Cardiac muscle cell (in vitro differentiated cells and primary cell): Measurements from ENCODE around the gene CRELD2. TPM values are rescaled to one million over a fixed set of nuclear protein-coding genes. Genes with fewer than 3 reads are reported as not detected.

ENCODE experiments used
- DNase-seq, 2 donors: peaks; one replicate each; pipeline versions ENCODE4 v3.0.0 to v3.0.0-alpha.2; 2010 to 2017; ENCODE audit warnings: low read depth in 1 of 2, low spot score in 1 of 2
- H3K27ac ChIP-seq: fragments of 200-600 bp; sonication (generic); 2 replicates; pipeline ENCODE4 v1.5.1; 2016
- H3K27me3 ChIP-seq: fragments of 200-600 bp; sonication (generic); 2 replicates; pipeline ENCODE4 v1.6.0; 2016; ENCODE audit warnings: control low read depth
- H3K36me3 ChIP-seq: fragments of 200-600 bp; sonication (generic); 2 replicates; pipeline ENCODE4 v1.5.1; 2016; ENCODE audit warnings: control low read depth
- H3K4me1 ChIP-seq: fragments of 200-600 bp; sonication (generic); 2 replicates; pipeline ENCODE4 v1.8.1; 2017; ENCODE audit warnings: low read depth, mild to moderate bottlenecking, mixed run types
- H3K4me3 ChIP-seq: fragments of 200-600 bp; sonication (generic); 2 replicates; pipeline ENCODE4 v1.5.1; 2016; ENCODE audit warnings: mild to moderate bottlenecking
- H3K9me3 ChIP-seq: fragments of 200-600 bp; sonication (generic); 2 replicates; pipeline ENCODE4 v1.5.1; 2017; ENCODE audit warnings: low read depth, mild to moderate bottlenecking, control low read depth
- polyA plus RNA-seq: library from polyadenylated mRNA; unstranded; fragments of >200 nt; fragmentation: Nextera tagmentation; extraction: Ambion mirVana; gene quantifications from 2 replicates; pipeline ENCODE4 v1.2.1, GENCODE V29; 2016
- total RNA-seq: library from RNA; depleted of rRNA; stranded (reverse); fragments of >200 nt; gene quantifications from 2 replicates; pipeline ENCODE4 v1.2.3, GENCODE V29; 2016
- TF ChIP-seq, protein P1 (sequence below): IDR thresholded peaks from 2 replicates; pipeline ENCODE4 v1.5.1; 2012; ENCODE audit warnings: low read depth, mild to moderate bottlenecking, low read length

CRELD2 gene
- total and polyA plus RNA-seq, 2 experiments from 2014 or later, result 36.0 to 112 TPM

DNA sequence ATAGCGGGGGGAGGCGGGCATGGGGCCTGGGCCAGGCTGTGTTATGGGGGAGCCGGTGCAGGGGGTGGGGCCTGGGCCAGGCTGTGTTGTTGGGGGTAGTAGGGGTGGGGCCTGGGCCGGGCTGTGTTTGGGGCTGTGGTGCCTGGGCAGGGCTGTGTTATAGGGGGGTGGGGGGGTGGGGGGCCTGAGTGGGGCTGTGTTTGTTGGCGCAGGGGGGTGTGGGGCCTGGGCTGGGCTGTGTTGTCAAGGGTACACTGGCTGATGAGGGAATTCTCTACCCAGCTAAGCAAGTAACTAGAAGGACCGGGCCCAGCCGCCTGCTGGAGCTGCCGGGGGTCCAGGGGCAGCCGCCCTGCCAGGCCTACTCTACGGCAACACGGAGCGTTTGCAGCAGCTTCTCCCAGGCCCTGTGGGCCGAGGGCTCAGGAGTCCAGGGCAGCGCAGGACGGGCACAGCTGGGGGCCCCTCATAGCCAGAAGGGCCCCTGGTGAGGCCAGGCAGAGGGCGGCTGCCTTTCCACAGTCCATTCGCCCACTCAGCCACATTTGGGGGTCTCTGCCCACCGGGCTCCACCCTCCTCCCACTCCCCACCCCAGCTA, 32.1 kb downstream of the CRELD2 start:
- Histone ChIP-seq H3K9me3 (no peaks in the 10 kb centered on the region), H3K27me3 (no peaks in the 10 kb centered on the region), H3K4me1 (peaks cover 15% of the 10 kb centered on the region), H3K36me3 (no peaks in the 10 kb centered on the region), H3K4me3 (no peak overlapping the region), H3K27ac (no peak overlapping the region)
- no peak for DNase-seq
- TF ChIP-seq, protein P1, sequence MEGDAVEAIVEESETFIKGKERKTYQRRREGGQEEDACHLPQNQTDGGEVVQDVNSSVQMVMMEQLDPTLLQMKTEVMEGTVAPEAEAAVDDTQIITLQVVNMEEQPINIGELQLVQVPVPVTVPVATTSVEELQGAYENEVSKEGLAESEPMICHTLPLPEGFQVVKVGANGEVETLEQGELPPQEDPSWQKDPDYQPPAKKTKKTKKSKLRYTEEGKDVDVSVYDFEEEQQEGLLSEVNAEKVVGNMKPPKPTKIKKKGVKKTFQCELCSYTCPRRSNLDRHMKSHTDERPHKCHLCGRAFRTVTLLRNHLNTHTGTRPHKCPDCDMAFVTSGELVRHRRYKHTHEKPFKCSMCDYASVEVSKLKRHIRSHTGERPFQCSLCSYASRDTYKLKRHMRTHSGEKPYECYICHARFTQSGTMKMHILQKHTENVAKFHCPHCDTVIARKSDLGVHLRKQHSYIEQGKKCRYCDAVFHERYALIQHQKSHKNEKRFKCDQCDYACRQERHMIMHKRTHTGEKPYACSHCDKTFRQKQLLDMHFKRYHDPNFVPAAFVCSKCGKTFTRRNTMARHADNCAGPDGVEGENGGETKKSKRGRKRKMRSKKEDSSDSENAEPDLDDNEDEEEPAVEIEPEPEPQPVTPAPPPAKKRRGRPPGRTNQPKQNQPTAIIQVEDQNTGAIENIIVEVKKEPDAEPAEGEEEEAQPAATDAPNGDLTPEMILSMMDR, result no peak

DNA sequence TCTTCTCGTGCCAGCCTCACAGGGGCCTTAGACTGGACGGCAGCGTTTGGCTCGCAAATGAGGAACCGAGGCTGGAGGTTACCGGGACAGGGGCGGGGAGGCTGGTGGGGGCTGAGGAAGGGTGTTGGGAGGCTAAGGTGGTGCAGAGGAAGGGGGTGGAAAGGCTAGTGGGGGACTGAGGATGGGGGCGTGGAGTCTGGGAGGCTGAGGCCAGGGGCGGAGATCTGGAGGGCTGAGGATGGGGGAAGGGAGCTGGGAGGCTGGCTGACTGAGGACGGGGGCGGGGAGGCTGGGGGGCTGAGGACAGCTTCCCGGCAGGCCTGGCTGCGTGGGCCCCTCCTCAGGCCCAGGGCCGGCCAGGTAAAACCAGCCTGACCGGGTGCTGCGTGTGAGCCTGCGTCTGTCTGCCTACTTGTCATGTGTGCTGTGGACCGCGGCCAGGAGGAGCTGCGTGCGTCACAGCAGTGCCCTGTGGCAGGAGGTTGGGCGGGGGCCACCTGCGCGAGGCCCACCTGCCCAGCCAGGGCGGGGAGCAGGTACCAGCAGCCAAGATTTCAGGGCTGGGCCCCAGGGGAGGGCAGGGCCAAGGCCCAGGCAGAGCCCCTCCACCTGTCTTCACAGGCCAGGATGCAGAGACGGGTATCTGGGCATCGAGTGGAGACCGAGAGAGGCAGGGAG, 32.7 kb downstream of the CRELD2 start:
- no peaks in the 10 kb centered on the region for H3K36me3 ChIP-seq
- H3K27ac ChIP-seq, result no peak overlapping the region
- TF ChIP-seq, protein P1, result no peak
- no peak for DNase-seq
- H3K9me3 ChIP-seq, result no peaks in the 10 kb centered on the region
- H3K27me3 ChIP-seq, result no peaks in the 10 kb centered on the region
- H3K4me1 ChIP-seq, result peaks cover 15% of the 10 kb centered on the region
- no peak overlapping the region for H3K4me3 ChIP-seq

DNA sequence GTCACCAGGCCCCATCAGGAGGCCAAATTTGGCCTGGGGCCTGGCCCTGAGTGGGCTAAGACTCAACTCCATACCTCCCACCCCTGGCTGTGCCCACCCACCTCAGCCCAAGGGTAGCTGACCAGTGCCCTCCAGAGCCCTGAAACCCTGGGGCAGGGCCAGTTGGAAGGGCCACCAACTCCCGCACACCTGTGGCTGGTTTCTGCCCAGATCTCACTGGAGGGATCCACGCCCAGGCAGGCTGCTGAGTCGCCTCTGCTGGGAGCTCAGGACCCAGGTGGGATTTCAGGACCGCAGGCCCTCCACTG, 33.2 kb downstream of the CRELD2 start:
- peaks cover 15% of the 10 kb centered on the region for H3K4me1 ChIP-seq
- no peak for DNase-seq
- no peaks in the 10 kb centered on the region for H3K9me3 ChIP-seq
- no peaks in the 10 kb centered on the region for H3K27me3 ChIP-seq
- TF ChIP-seq, protein P1, result no peak
- no peaks in the 10 kb centered on the region for H3K36me3 ChIP-seq
- peak overlapping the region; percentile 39 for H3K27ac ChIP-seq
- no peak overlapping the region for H3K4me3 ChIP-seq

- Histone ChIP-seq H3K27me3 (no peaks in the 10 kb centered on the region), H3K4me1 (peaks cover 9% of the 10 kb centered on the region), H3K27ac (peak overlapping the region; percentile 39), H3K9me3 (no peaks in the 10 kb centered on the region), H3K4me3 (no peak overlapping the region), H3K36me3 (no peaks in the 10 kb centered on the region)
- DNase-seq, result peak in 1 of 2 donors; percentile 85
- TF ChIP-seq, protein P1, result no peak
Observed at GRCh38 chr22:49951986-49952896, 33.8 kb downstream of the CRELD2 start.

DNA sequence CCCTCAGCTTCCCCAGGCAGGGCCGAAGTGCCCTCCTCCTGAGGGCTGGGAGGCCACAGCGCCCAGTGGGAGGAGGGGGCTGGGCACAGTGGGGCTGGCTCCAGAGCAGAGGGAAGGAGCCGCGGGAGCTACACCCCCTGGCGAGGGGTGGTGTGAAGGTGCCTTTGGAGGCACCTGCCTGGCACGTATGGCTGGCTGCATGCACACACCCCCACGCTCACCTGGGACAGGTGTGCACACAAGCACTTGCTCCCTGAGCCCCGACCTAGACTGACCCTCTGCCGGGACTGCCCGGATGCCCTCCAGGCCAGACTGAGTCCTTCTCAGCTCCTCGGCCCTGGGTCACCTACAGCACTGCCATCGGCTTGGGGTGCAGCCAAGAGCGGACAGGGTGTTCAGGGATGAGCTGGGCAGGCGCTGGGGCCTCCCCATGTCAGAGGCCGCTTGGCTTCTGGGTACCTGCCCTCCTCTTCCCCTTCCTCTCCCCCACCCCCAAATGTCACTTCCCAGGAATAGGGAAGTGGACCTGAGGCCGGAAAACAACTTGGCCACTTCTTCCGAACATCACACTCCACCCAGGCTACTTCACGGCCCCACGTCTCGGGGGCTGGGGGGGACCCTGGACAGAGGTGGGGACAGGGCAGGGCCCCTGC, 34.7 kb downstream of the CRELD2 start:
- H3K36me3 ChIP-seq, result no peaks in the 10 kb centered on the region
- no peaks in the 10 kb centered on the region for H3K9me3 ChIP-seq
- peak overlapping the region; percentile 39 for H3K27ac ChIP-seq
- H3K4me3 ChIP-seq, result no peak overlapping the region
- DNase-seq, result no peak
- H3K27me3 ChIP-seq, result no peaks in the 10 kb centered on the region
- H3K4me1 ChIP-seq, result peaks cover 9% of the 10 kb centered on the region
- TF ChIP-seq, protein P1, result no peak
